Measurements from ENCODE around the gene KLF18. TPM values are rescaled to one million over a fixed set of nuclear protein-coding genes. Genes with fewer than 3 reads are reported as not detected.
"Not testable (repeated sequence)": the region's sequence is repeated elsewhere in the genome, so short reads cannot be mapped to it uniquely, and the experiment has no call there.

KLF18 gene
- total and polyA plus RNA-seq, 5 experiments from 2014 or later, result not detected

- H3K36me3 Mint-ChIP-seq, ATAC-seq, H3K27me3 Mint-ChIP-seq, POLR2A ChIA-PET, H3K9me3 Mint-ChIP-seq, DNase-seq, H3K4me1 Mint-ChIP-seq, H3K27ac Mint-ChIP-seq, H3K4me3 Mint-ChIP-seq: not testable (repeated sequence)
Measured at GRCh38 chr1:44117272-44117671, 24.2 kb downstream of the KLF18 start.

DNA sequence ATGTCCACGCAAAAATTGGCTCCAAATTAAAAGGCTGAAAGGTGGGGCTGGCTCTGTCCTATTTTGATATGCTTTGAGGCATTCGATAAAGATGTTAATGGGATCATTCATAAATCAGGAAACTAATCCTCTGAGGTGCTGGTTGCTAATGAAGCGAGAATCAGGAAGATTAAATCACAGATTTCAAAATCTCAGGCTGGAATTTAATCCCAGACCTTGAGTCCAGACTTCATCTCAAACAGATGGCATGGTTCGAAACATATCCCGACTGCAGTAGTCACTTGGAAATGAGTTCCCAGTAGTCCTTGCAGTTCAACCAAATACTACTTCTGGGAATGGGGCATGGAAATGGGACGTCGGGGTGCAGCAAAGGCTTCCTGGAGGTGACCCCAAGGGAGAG lies 27.3 kb downstream of the KLF18 start:
- H3K27me3 Mint-ChIP-seq, result peaks cover 0 to 3% (median 0%) of the 10 kb centered on the region in 5 donors
- no peak for ATAC-seq
- POLR2A ChIA-PET, result no interaction called here
- H3K36me3 Mint-ChIP-seq, result no peaks in the 10 kb centered on the region
- H3K4me3 Mint-ChIP-seq, result no peak overlapping the region
- no peaks in the 10 kb centered on the region for H3K4me1 Mint-ChIP-seq
- no peak for DNase-seq
- H3K27ac Mint-ChIP-seq, result no peak overlapping the region
- no peaks in the 10 kb centered on the region for H3K9me3 Mint-ChIP-seq

DNA sequence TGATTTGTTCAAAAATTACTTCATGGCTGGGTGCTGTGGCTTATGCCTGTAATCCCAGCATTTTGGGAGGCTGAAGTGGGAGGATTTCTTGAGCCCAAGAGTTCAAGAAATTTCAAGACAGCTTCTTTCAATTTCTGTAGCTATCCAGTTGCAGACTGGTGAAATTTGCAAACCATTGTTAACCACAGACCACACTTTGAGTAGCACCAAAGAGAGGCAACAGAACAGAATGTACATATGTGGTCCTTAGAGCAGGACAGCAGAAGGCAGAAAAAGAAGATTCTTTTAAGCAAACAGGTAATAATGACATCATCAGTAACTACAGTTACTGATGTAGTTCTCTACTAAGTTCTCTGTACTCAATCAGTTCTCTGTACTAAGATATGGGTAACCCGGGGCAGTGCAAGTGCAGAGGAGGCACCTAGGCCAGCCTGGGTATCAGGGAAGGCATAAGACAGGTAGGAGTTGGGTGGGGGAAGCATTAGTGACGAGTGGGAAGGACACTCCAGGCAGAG lies 28.3 kb downstream of the KLF18 start:
- no peaks in the 10 kb centered on the region for H3K4me1 Mint-ChIP-seq
- no peak overlapping the region for H3K27ac Mint-ChIP-seq
- DNase-seq (no peak), ATAC-seq (no peak)
- POLR2A ChIA-PET, result no interaction called here
- H3K9me3 Mint-ChIP-seq, result no peaks in the 10 kb centered on the region
- H3K36me3 Mint-ChIP-seq, result no peaks in the 10 kb centered on the region
- peaks cover 0 to 5% (median 1%) of the 10 kb centered on the region in 5 donors for H3K27me3 Mint-ChIP-seq
- H3K4me3 Mint-ChIP-seq, result no peak overlapping the region

DNA sequence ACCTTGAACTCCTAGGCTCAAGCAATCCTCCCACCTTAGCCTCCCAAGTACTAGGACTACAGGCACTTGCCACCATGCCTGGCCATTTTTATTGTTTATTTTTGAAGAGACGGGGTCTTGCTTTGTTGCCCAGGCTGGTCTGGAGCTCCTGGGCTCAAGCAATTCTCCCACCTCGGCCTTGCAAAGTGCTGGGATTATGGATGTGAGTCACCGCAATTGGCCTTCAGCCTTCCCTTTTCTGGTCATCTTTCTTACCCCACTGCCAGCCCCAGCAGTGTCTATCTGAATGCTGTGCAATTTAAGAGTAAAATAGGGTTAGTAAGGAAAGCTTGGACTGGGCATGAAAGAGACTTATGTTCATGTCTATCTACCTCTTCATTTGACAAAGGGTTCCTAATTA lies 28.9 kb downstream of the KLF18 start:
- H3K27ac Mint-ChIP-seq, result no peak overlapping the region
- no peaks in the 10 kb centered on the region for H3K4me1 Mint-ChIP-seq
- no peaks in the 10 kb centered on the region for H3K36me3 Mint-ChIP-seq
- H3K4me3 Mint-ChIP-seq, result no peak overlapping the region
- POLR2A ChIA-PET, result no interaction called here
- ATAC-seq (no peak), DNase-seq (no peak)
- peaks cover 0 to 4% (median 2%) of the 10 kb centered on the region in 5 donors for H3K27me3 Mint-ChIP-seq
- no peaks in the 10 kb centered on the region for H3K9me3 Mint-ChIP-seq

GRCh38 chr1:44111861-44112260 lies 29.6 kb downstream of the KLF18 start:
- Mint-ChIP-seq H3K27me3 (peaks cover 2 to 5% (median 3%) of the 10 kb centered on the region in 5 donors), H3K36me3 (no peaks in the 10 kb centered on the region), H3K4me1 (no peaks in the 10 kb centered on the region), H3K4me3 (no peak overlapping the region), H3K27ac (no peak overlapping the region), H3K9me3 (no peaks in the 10 kb centered on the region)
- POLR2A ChIA-PET, result interaction anchor here (0.6 kb wide), 1 partner anchor 45 kb away, joined by 5 read pairs; no protein-coding TSS in a partner anchor
- no peak for DNase-seq
- ATAC-seq, result no peak

DNA sequence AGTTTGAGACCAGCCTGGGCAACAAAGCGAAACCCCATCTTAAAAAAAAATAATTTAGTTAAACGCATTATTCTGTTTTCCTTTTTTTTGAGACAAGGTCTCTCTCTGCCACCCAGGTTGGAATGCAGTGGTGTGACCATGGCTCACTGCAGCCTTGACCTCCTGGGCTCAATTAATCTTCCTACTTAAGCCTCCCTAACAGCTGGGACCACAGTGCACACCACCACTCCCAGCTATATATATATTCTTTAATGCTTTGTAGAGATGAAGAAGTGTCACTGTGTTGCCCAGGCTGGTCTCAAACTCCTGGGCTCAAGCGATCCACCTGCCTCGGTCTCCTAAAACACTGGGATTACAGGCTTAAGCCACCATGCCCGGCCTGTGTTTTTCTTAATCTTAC lies 30.5 kb downstream of the KLF18 start:
- ATAC-seq, result no peak

GRCh38 chr1:44108971-44109370 lies 32.5 kb downstream of the KLF18 start:
- no peak for ATAC-seq
- no peak overlapping the region for H3K4me3 Mint-ChIP-seq
- peaks cover 10 to 24% (median 14%) of the 10 kb centered on the region in 5 donors for H3K27me3 Mint-ChIP-seq
- POLR2A ChIA-PET, result interaction anchor here (0.6 kb wide), 1 partner anchor 329 kb away, joined by 5 read pairs; no protein-coding TSS in a partner anchor
- DNase-seq, result no peak
- no peak overlapping the region for H3K27ac Mint-ChIP-seq
- no peaks in the 10 kb centered on the region for H3K9me3 Mint-ChIP-seq
- H3K4me1 Mint-ChIP-seq, result no peaks in the 10 kb centered on the region
- H3K36me3 Mint-ChIP-seq, result no peaks in the 10 kb centered on the region

More for the DNA sequence above, 30.5 kb downstream of the KLF18 start:
- no peak overlapping the region for H3K4me3 Mint-ChIP-seq
- H3K36me3 Mint-ChIP-seq, result no peaks in the 10 kb centered on the region
- no peak overlapping the region for H3K27ac Mint-ChIP-seq
- DNase-seq, result no peak
- peaks cover 5 to 15% (median 12%) of the 10 kb centered on the region in 5 donors for H3K27me3 Mint-ChIP-seq
- POLR2A ChIA-PET, result no interaction called here
- H3K4me1 Mint-ChIP-seq, result no peaks in the 10 kb centered on the region
- no peaks in the 10 kb centered on the region for H3K9me3 Mint-ChIP-seq

GRCh38 chr1:44108241-44108640 lies 33.2 kb downstream of the KLF18 start:
- H3K27ac Mint-ChIP-seq, result no peak overlapping the region
- POLR2A ChIA-PET, result interaction anchor here (0.6 kb wide), 1 partner anchor 329 kb away, joined by 5 read pairs; no protein-coding TSS in a partner anchor
- no peak for ATAC-seq

DNA sequence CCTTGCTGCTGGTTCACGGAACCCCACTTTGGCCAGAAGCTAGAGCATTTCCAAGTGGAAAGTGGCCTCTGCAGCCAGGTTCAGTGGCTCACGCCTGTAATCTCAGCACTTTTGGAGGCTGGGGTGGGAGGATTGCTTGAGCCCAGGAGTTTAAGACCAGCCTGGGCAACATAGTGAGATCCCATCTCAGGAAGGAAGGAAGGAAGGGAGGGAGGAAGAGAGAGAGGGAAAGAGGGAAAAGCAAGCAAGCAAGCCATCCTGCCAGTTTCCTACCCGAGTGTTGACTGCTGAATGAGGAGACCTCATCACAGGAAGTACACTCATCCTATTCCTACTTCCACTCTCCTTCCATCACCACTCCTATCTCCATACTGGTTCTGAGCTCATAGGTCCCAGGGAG lies 35.6 kb downstream of the KLF18 start:
- no peak overlapping the region for H3K4me3 Mint-ChIP-seq
- no peaks in the 10 kb centered on the region for H3K4me1 Mint-ChIP-seq
- H3K27me3 Mint-ChIP-seq, result peaks cover 12 to 32% (median 14%) of the 10 kb centered on the region in 5 donors
- no peaks in the 10 kb centered on the region for H3K36me3 Mint-ChIP-seq
- POLR2A ChIA-PET, result no interaction called here
- H3K27ac Mint-ChIP-seq, result peak overlapping the region in 1 of 10 donors; percentile 29
- ATAC-seq, result no peak
- H3K9me3 Mint-ChIP-seq, result no peaks in the 10 kb centered on the region
- no peak for DNase-seq

More at GRCh38 chr1:44108241-44108640, 33.2 kb downstream of the KLF18 start:
- Mint-ChIP-seq H3K27me3 (peaks cover 12 to 28% (median 14%) of the 10 kb centered on the region in 5 donors), H3K4me1 (no peaks in the 10 kb centered on the region), H3K9me3 (no peaks in the 10 kb centered on the region), H3K4me3 (no peak overlapping the region), H3K36me3 (no peaks in the 10 kb centered on the region)
- DNase-seq, result no peak

DNA sequence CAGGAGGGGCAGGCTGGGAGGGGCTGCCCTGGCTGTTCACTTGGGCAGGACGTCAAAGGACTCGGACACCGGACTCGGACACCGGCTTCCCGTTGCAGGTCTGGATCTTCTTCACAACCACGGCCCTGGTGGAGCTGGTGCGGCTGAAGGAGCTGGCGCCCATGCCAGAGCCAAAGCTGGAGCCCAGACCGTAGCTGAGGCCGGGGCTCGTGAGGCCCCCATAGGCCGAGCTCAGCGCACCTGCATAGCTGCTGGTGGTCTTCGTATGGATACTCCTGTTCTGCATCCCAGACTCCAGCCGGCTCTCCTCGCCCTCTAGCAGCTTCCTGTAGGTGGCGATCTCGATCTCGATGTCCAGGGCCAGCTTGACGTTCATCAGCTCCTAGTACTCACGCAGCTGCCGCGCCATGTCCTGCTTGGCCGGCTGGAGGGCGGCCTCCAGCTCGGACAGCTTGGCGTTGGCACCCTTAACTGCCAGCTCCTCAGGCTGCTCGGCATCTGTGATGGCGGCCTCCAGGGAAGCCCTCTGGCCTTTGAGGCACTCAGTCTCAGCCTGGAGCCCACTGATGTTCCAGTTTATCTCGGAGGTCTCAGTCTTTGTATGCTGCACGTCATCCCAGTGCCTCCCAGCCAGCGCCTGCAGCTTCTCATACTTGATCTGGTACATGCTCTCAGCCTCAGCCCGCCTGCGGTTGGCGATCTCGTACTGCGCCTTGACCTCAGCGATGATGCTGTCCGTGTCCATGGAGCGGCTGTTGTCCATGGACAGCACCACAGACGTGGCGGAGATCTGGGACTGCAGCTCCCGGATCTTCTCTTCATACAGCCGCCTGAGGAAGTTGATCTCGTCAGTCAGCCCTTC lies 37.9 kb downstream of the KLF18 start:
- peaks cover 12 to 32% (median 14%) of the 10 kb centered on the region in 5 donors for H3K27me3 Mint-ChIP-seq
- no peaks in the 10 kb centered on the region for H3K36me3 Mint-ChIP-seq
- H3K9me3 Mint-ChIP-seq, result no peaks in the 10 kb centered on the region
- H3K4me1 Mint-ChIP-seq, result no peaks in the 10 kb centered on the region
- H3K27ac Mint-ChIP-seq, result no peak overlapping the region
- POLR2A ChIA-PET, result no interaction called here
- no peak for DNase-seq
- no peak for ATAC-seq
- no peak overlapping the region for H3K4me3 Mint-ChIP-seq

- POLR2A ChIA-PET, result no interaction called here
- no peaks in the 10 kb centered on the region for H3K4me1 Mint-ChIP-seq
- peaks cover 0 to 6% (median 1%) of the 10 kb centered on the region in 3 donors for H3K36me3 Mint-ChIP-seq
- H3K9me3 Mint-ChIP-seq, result peaks cover 0 to 9% (median 0%) of the 10 kb centered on the region in 9 donors
- DNase-seq, result no peak
- H3K4me3 Mint-ChIP-seq, result no peak overlapping the region
- no peak overlapping the region for H3K27ac Mint-ChIP-seq
- ATAC-seq, result no peak
- peaks cover 4 to 28% (median 7%) of the 10 kb centered on the region in 5 donors for H3K27me3 Mint-ChIP-seq
Measured at GRCh38 chr1:44101328-44101727, 40.1 kb downstream of the KLF18 start.

DNA sequence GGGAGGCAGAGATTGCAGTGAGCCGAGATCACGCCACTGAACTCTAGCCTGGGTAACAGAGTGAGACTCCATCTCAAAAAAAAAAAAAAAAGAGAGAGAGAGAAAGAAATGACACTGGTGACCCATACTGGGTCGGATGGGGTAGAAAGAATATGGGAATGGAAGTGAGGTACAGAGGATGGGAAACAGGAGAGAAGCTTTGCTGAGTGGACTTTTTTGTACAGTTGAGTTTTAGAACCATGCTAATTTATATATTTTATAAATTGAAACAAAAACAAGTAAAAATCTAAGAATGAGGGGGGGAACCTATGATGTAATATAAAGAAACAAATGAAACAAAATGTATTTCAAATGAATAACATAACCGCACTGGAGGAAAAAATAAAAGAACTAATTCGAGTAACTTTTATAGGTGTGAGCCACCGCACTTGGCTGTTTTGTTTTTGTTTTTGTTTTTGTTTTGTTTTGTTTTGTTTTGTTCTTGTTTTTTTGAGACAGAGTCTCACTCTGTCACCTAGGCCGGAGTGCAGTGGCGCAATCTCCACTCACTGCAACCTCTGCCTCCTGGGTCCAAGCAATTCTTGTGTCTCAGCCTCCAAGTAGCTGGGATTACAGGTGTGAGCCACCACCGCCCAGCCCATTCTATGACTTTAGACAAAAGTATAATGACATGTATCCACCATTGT lies 41.1 kb downstream of the KLF18 start:
- Mint-ChIP-seq H3K4me3 (no peak overlapping the region), H3K27me3 (peaks cover 0 to 23% (median 1%) of the 10 kb centered on the region in 5 donors), H3K9me3 (peaks cover 0 to 9% (median 0%) of the 10 kb centered on the region in 9 donors), H3K36me3 (peaks cover 0 to 6% (median 1%) of the 10 kb centered on the region in 3 donors), H3K27ac (no peak overlapping the region), H3K4me1 (no peaks in the 10 kb centered on the region)
- DNase-seq, result no peak
- no peak for ATAC-seq
- POLR2A ChIA-PET, result no interaction called here

- ATAC-seq, result no peak
- POLR2A ChIA-PET, result no interaction called here
Measured at GRCh38 chr1:44094047-44094446, 47.4 kb downstream of the KLF18 start.

More at GRCh38 chr1:44094047-44094446, 47.4 kb downstream of the KLF18 start:
- Mint-ChIP-seq H3K27ac (no peak overlapping the region), H3K9me3 (peaks cover 0 to 9% (median 0%) of the 10 kb centered on the region in 9 donors), H3K27me3 (peaks cover 5 to 19% (median 12%) of the 10 kb centered on the region in 5 donors), H3K4me3 (no peak overlapping the region), H3K4me1 (no peaks in the 10 kb centered on the region), H3K36me3 (peaks cover 0 to 6% (median 1%) of the 10 kb centered on the region in 3 donors)
- DNase-seq, result no peak

Data from naive thymus-derived CD8-positive, alpha-beta T cell (primary cell).